ENCODE data around the gene CAMK1G.

DNA sequence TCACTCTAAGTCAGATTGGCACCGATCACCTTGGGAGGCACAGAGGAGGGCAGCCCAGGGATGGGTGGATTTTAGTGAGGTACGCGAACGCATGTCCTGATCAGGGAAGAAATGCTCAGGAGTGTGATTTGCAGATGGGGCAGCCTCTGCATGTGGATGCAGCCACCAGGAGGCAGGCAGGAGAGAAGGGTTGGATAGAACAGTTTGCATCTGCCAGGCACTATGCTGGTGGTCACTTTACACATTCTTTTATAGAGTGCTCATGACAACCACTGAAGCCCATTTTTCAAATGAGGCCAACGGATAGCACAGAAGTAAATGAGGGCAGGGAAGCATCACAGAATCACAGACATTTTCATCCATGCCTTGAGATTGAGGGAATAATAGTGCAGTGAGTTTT, 63.0 kb downstream of the CAMK1G start:
- TF ChIP-seq, protein P1, sequence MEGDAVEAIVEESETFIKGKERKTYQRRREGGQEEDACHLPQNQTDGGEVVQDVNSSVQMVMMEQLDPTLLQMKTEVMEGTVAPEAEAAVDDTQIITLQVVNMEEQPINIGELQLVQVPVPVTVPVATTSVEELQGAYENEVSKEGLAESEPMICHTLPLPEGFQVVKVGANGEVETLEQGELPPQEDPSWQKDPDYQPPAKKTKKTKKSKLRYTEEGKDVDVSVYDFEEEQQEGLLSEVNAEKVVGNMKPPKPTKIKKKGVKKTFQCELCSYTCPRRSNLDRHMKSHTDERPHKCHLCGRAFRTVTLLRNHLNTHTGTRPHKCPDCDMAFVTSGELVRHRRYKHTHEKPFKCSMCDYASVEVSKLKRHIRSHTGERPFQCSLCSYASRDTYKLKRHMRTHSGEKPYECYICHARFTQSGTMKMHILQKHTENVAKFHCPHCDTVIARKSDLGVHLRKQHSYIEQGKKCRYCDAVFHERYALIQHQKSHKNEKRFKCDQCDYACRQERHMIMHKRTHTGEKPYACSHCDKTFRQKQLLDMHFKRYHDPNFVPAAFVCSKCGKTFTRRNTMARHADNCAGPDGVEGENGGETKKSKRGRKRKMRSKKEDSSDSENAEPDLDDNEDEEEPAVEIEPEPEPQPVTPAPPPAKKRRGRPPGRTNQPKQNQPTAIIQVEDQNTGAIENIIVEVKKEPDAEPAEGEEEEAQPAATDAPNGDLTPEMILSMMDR (IDR thresholded peaks at IDR 0.05; ENCODE audit: insufficient read depth, low read length), result no peak
- TF ChIP-seq GABPA (IDR thresholded peaks at IDR 0.05; ENCODE audit: low read depth), result no peak

All from HL-60 (cell line).